MM.1S (cell line): Measurements from ENCODE around the gene GALNT15.

Source experiments
- DNase-seq: peaks from one replicate; pipeline ENCODE4 v3.0.0-alpha.2; 2015
- H2AFZ ChIP-seq: fragments of 300-600 bp; sonication (generic); 2 replicates; pipeline ENCODE4 v1.6.0; 2016; ENCODE audit warnings: antibody characterized with exemption, low read length
- H3F3A ChIP-seq: fragments of 300-600 bp; sonication (generic); 2 replicates; pipeline ENCODE4 v1.6.1; 2016; ENCODE audit warnings: mild to moderate bottlenecking, antibody characterized with exemption, low read length, moderate library complexity, mixed read lengths; ENCODE audit not compliant: insufficient read depth
- H3K27ac ChIP-seq: fragments of 300-600 bp; sonication (generic); 2 replicates; pipeline ENCODE4 v1.5.1; 2016; ENCODE audit warnings: mild to moderate bottlenecking, low read length
- H3K27me3 ChIP-seq: fragments of 300-600 bp; sonication (generic); replicated peaks from 2 replicates; pipeline ENCODE4 v1.6.0; 2016; ENCODE audit warnings: low read length; ENCODE audit not compliant: insufficient read depth
- H3K36me3 ChIP-seq: fragments of 300-600 bp; sonication (generic); replicated peaks from 2 replicates; pipeline ENCODE4 v1.6.1; 2016; ENCODE audit warnings: mild to moderate bottlenecking, low read length, mixed read lengths; ENCODE audit not compliant: insufficient read depth
- H3K4me1 ChIP-seq: fragments of 300-600 bp; sonication (generic); 2 replicates; pipeline ENCODE4 v1.6.1; 2016; ENCODE audit warnings: low read length, mixed read lengths
- H3K4me2 ChIP-seq: fragments of 300-600 bp; sonication (generic); 2 replicates; pipeline ENCODE4 v1.6.0; 2016; ENCODE audit warnings: low read depth, low read length
- H3K4me3 ChIP-seq: fragments of 300-600 bp; sonication (generic); 2 replicates; pipeline ENCODE4 v1.5.1; 2016; ENCODE audit warnings: low read length, mixed read lengths
- H3K79me2 ChIP-seq: fragments of 300-600 bp; sonication (generic); 2 replicates; pipeline ENCODE4 v1.6.1; 2016; ENCODE audit warnings: mixed run types, low read length, mixed read lengths
- H3K9ac ChIP-seq: fragments of 300-600 bp; sonication (generic); 2 replicates; pipeline ENCODE4 v1.6.1; 2016; ENCODE audit warnings: low read length, mixed read lengths
- H3K9me2 ChIP-seq: fragments of 300-600 bp; sonication (generic); replicated peaks from 2 replicates; pipeline ENCODE4 v1.6.1; 2016; ENCODE audit warnings: mild to moderate bottlenecking, low read length, mixed read lengths; ENCODE audit not compliant: insufficient read depth
- H3K9me3 ChIP-seq: fragments of 300-600 bp; sonication (generic); replicated peaks from 2 replicates; pipeline ENCODE4 v1.6.1; 2016; ENCODE audit warnings: mild to moderate bottlenecking, low read length, mixed read lengths; ENCODE audit not compliant: insufficient read depth
- H4K20me1 ChIP-seq: fragments of 300-600 bp; sonication (generic); 2 replicates; pipeline ENCODE4 v1.6.1; 2016; ENCODE audit warnings: mild to moderate bottlenecking, low read length, moderate library complexity, mixed read lengths; ENCODE audit not compliant: insufficient read depth
- EZH2 ChIP-seq: fragments of 300-600 bp; sonication (generic); optimal IDR thresholded peaks from 2 replicates; pipeline ENCODE3; 2017; ENCODE audit warnings: low read depth, mild to moderate bottlenecking, antibody characterized with exemption, low read length, mixed read lengths
- EZH2phosphoT487 ChIP-seq: fragments of 300-600 bp; sonication (generic); IDR thresholded peaks from 2 replicates; pipeline ENCODE4 v1.6.1; 2018; ENCODE audit warnings: antibody characterized with exemption, low read length
- TF ChIP-seq, protein P1 (sequence below): fragments of 300-600 bp; sonication (generic); IDR thresholded peaks from 2 replicates; pipeline ENCODE4 v1.5.1; 2016; ENCODE audit warnings: antibody characterized with exemption, low read length, mixed read lengths

GALNT15 gene

DNA sequence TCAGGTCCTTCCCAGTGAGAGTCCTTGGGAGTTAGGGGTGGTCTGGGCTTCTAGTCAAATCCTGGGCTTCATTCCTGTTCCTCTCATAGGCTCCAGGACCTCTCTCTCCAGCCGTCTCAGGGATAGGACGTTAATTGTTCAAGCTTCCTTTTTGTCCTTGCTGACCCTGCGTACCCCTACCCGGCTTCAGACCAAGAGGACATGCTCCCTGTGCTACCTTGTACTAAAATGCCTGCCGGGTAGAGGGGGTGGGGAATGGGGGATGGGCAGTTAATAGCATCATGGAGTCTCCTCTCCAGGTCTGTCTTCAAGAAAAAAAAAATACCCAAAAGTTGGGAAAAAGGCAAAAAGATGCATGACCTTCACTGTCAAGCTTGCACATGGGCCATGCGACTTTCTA, 36.5 kb upstream of the GALNT15 start:
- Histone ChIP-seq H3K4me1 (no peaks in the 10 kb centered on the region), H3K36me3 (no peaks in the 10 kb centered on the region), H3K9ac (no peak overlapping the region), H3F3A (no peaks in the 10 kb centered on the region), H3K4me3 (no peak overlapping the region), H3K27ac (no peak overlapping the region), H3K9me2 (no peaks in the 10 kb centered on the region), H3K79me2 (no peaks in the 10 kb centered on the region), H2AFZ (no peak overlapping the region), H3K4me2 (no peak overlapping the region), H4K20me1 (no peaks in the 10 kb centered on the region), H3K27me3 (no peaks in the 10 kb centered on the region), H3K9me3 (no peaks in the 10 kb centered on the region)
- TF ChIP-seq EZH2 (no peak), EZH2phosphoT487 (no peak)
- TF ChIP-seq, protein P1, sequence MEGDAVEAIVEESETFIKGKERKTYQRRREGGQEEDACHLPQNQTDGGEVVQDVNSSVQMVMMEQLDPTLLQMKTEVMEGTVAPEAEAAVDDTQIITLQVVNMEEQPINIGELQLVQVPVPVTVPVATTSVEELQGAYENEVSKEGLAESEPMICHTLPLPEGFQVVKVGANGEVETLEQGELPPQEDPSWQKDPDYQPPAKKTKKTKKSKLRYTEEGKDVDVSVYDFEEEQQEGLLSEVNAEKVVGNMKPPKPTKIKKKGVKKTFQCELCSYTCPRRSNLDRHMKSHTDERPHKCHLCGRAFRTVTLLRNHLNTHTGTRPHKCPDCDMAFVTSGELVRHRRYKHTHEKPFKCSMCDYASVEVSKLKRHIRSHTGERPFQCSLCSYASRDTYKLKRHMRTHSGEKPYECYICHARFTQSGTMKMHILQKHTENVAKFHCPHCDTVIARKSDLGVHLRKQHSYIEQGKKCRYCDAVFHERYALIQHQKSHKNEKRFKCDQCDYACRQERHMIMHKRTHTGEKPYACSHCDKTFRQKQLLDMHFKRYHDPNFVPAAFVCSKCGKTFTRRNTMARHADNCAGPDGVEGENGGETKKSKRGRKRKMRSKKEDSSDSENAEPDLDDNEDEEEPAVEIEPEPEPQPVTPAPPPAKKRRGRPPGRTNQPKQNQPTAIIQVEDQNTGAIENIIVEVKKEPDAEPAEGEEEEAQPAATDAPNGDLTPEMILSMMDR: no peak
- DNase-seq: no peak

DNA sequence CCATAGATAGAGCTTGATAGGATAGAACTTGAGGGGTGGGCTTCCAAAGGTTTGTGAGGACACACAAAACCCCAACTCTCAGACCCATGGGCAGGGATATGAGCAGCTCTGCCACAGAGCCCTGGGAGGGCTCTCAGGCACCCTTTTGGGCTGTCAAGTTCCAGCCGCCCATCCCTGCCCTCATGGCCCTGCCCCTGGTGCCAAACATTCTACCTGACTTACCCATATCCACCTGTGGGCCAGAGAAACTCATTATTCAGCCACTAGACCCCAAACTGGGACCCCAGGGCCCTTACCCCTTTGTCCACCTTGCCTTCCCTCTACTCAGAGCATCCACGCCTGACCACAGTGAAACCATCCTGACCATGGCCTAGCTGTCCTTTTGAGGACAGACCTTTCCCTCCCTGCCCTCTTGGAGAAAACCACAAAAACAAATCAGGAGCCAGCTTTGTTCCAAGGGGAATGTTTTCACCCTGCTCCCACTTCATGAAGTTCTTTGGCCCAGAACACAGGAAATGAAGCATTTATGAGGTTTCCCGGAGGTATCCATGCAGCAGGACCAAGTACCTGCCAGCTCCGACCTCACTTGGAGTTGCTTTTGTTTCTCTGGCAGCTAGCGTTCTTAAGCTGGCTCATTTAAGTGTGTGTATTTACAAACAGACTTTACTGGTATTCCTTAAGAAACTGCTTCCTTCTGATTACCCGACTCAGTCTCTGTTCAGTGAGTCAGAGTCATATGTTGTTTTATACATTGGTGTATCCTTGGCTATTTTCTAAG, 34.2 kb upstream of the GALNT15 start:
- Histone ChIP-seq H3K79me2 (no peaks in the 10 kb centered on the region), H3K36me3 (no peaks in the 10 kb centered on the region), H3K27ac (no peak overlapping the region), H3F3A (no peaks in the 10 kb centered on the region), H4K20me1 (no peaks in the 10 kb centered on the region), H3K9me3 (no peaks in the 10 kb centered on the region), H3K4me3 (no peak overlapping the region), H3K4me1 (no peaks in the 10 kb centered on the region), H2AFZ (no peak overlapping the region), H3K9ac (no peak overlapping the region), H3K9me2 (no peaks in the 10 kb centered on the region), H3K27me3 (no peaks in the 10 kb centered on the region), H3K4me2 (no peak overlapping the region)
- no peak for DNase-seq
- TF ChIP-seq EZH2phosphoT487: no peak
- TF ChIP-seq, protein P1: no peak
- TF ChIP-seq EZH2: no peak

DNA sequence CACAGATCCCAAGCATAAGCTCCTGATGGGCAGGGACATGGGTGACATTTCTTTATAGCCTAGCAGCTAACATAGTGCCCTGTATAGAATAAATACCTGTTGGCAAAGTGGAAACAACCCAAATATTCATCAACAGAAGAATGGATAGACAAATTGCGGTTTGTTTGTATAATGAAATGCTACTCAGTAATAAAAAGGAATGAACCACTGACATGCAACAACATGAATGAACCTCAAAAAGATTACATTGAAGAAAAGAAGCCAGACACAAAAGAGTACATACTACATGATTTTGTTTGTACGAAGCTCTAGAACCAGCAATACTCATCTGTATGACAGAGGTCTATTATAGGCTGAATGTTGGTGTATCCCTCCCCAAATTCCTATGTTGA, 33.6 kb upstream of the GALNT15 start:
- H3K4me3 ChIP-seq: no peak overlapping the region
- DNase-seq: no peak
- no peak overlapping the region for H3K27ac ChIP-seq
- H3K4me1 ChIP-seq: no peaks in the 10 kb centered on the region
- no peaks in the 10 kb centered on the region for H4K20me1 ChIP-seq
- TF ChIP-seq EZH2: no peak
- TF ChIP-seq, protein P1: no peak
- no peak for TF ChIP-seq EZH2phosphoT487
- H3K9ac ChIP-seq: no peak overlapping the region
- no peaks in the 10 kb centered on the region for H3K9me2 ChIP-seq
- H3F3A ChIP-seq: no peaks in the 10 kb centered on the region
- H3K27me3 ChIP-seq: no peaks in the 10 kb centered on the region
- H3K9me3 ChIP-seq: no peaks in the 10 kb centered on the region
- H3K79me2 ChIP-seq: no peaks in the 10 kb centered on the region
- no peak overlapping the region for H3K4me2 ChIP-seq
- H2AFZ ChIP-seq: no peak overlapping the region
- H3K36me3 ChIP-seq: no peaks in the 10 kb centered on the region
